Measurements from ENCODE around the gene APLF. TPM values are rescaled to one million over a fixed set of nuclear protein-coding genes. Genes with fewer than 3 reads are reported as not detected.

APLF gene
- polyA plus RNA-seq, 2 of the 4 experiments (the other 2 are of a cell fraction): 1.5 to 2.8 TPM

DNA sequence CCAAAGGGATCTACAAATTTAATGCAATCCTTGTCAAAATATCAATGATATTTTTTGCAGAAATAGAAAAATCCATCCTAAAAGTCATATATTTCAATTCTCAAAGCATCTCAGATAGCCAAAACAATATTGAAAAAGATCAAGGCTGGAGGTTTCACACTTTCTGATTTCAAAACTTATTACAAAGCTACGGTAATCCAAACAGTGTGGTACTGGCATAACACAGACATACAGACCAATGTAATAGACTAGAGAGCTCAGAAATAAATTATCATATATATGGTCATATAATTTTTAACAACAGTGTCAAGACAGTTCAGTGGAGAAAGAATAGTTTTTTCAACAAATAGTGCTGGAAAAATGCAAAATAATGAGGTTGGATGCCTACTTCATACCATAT is 135.7 kb downstream of the APLF start (continued):
- TF ChIP-seq KDM5A (IDR thresholded peaks at IDR 0.05) (no peak), GATA3 (IDR thresholded peaks at IDR 0.05; ENCODE audit: borderline replicate concordance) (no peak), RFX5 (IDR thresholded peaks at IDR 0.05) (no peak)
- TF ChIP-seq, protein P1, sequence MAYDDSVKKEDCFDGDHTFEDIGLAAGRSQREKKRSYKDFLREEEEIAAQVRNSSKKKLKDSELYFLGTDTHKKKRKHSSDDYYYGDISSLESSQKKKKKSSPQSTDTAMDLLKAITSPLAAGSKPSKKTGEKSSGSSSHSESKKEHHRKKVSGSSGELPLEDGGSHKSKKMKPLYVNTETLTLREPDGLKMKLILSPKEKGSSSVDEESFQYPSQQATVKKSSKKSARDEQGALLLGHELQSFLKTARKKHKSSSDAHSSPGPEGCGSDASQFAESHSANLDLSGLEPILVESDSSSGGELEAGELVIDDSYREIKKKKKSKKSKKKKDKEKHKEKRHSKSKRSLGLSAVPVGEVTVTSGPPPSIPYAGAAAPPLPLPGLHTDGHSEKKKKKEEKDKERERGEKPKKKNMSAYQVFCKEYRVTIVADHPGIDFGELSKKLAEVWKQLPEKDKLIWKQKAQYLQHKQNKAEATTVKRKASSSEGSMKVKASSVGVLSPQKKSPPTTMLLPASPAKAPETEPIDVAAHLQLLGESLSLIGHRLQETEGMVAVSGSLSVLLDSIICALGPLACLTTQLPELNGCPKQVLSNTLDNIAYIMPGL (CRISPR knock-in tag; IDR thresholded peaks at IDR 0.05; ENCODE audit: borderline replicate concordance): no peak

DNA sequence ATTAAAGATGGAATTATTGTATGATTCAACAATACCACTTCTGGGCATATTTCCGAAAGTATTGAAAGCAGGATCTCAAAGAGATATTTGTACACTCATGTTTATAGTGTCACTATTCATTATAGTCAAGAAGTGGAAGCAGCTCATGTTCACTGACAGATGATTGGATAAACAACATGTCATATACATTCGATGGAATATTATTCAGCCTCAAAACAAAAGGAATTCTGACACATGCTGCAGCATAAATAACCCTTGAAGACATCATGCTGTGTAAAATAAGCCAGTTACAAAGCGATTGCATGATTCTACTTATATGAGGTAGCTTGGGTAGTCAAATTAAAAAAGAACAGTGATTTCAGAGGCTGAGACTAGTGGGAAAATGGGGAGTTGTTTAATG is 136.7 kb downstream of the APLF start:
- Histone ChIP-seq H3K9me3 (peaks cover 11% of the 10 kb centered on the region; the same call in 1 of the 3 replicates), H3K4me3 (no peak overlapping the region), H3K4me1 (no peaks in the 10 kb centered on the region), H3K4me2 (no peak overlapping the region), H3K27ac (no peak overlapping the region)
- DNase-seq (ENCODE audit: low read depth in 1 of 2, low spot score in 1 of 2) (no peak), FAIRE-seq (no peak), ATAC-seq (no peak)
- ChIA-PET CTCF (no interaction called here), POLR2A (no interaction called here)
- WGBS (ENCODE audit: missing lambda C conversion rate): 40% methylated on average over 3 of the region's 3 CpGs
- TF ChIP-seq HEYL (CRISPR knock-in tag; IDR thresholded peaks at IDR 0.05) (no peak), SMC3 (IDR thresholded peaks at IDR 0.05) (no peak), JUN (IDR thresholded peaks at IDR 0.05) (no peak), MAFK (IDR thresholded peaks at IDR 0.05; ENCODE audit: partially characterized antibody) (no peak), ZC3H11A (IDR thresholded peaks at IDR 0.05) (no peak), NFE2L2 (conservative IDR thresholded peaks at IDR 0.05; ENCODE audit: low read length) (no peak), RCOR1 (IDR thresholded peaks at IDR 0.05; ENCODE audit: low read depth, low read length) (no peak), FOSL2 (IDR thresholded peaks at IDR 0.05) (no peak), FOSL2 (CRISPR knock-in tag; IDR thresholded peaks at IDR 0.05) (no peak), TP53 (CRISPR knock-in tag; IDR thresholded peaks at IDR 0.05) (no peak), GATA3 (IDR thresholded peaks at IDR 0.05; ENCODE audit: borderline replicate concordance) (no peak), NPAS2 (CRISPR knock-in tag; IDR thresholded peaks at IDR 0.05; ENCODE audit: borderline replicate concordance) (no peak), HDAC2 (IDR thresholded peaks at IDR 0.05) (no peak), SREBF2 (IDR thresholded peaks at IDR 0.05) (no peak)
- TF ChIP-seq, protein P2, sequence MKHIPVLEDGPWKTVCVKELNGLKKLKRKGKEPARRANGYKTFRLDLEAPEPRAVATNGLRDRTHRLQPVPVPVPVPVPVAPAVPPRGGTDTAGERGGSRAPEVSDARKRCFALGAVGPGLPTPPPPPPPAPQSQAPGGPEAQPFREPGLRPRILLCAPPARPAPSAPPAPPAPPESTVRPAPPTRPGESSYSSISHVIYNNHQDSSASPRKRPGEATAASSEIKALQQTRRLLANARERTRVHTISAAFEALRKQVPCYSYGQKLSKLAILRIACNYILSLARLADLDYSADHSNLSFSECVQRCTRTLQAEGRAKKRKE (CRISPR knock-in tag; IDR thresholded peaks at IDR 0.05; ENCODE audit: low read depth): no peak
- TF ChIP-seq, protein P3, sequence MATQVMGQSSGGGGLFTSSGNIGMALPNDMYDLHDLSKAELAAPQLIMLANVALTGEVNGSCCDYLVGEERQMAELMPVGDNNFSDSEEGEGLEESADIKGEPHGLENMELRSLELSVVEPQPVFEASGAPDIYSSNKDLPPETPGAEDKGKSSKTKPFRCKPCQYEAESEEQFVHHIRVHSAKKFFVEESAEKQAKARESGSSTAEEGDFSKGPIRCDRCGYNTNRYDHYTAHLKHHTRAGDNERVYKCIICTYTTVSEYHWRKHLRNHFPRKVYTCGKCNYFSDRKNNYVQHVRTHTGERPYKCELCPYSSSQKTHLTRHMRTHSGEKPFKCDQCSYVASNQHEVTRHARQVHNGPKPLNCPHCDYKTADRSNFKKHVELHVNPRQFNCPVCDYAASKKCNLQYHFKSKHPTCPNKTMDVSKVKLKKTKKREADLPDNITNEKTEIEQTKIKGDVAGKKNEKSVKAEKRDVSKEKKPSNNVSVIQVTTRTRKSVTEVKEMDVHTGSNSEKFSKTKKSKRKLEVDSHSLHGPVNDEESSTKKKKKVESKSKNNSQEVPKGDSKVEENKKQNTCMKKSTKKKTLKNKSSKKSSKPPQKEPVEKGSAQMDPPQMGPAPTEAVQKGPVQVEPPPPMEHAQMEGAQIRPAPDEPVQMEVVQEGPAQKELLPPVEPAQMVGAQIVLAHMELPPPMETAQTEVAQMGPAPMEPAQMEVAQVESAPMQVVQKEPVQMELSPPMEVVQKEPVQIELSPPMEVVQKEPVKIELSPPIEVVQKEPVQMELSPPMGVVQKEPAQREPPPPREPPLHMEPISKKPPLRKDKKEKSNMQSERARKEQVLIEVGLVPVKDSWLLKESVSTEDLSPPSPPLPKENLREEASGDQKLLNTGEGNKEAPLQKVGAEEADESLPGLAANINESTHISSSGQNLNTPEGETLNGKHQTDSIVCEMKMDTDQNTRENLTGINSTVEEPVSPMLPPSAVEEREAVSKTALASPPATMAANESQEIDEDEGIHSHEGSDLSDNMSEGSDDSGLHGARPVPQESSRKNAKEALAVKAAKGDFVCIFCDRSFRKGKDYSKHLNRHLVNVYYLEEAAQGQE (IDR thresholded peaks at IDR 0.05): no peak
- TF ChIP-seq, protein P4, sequence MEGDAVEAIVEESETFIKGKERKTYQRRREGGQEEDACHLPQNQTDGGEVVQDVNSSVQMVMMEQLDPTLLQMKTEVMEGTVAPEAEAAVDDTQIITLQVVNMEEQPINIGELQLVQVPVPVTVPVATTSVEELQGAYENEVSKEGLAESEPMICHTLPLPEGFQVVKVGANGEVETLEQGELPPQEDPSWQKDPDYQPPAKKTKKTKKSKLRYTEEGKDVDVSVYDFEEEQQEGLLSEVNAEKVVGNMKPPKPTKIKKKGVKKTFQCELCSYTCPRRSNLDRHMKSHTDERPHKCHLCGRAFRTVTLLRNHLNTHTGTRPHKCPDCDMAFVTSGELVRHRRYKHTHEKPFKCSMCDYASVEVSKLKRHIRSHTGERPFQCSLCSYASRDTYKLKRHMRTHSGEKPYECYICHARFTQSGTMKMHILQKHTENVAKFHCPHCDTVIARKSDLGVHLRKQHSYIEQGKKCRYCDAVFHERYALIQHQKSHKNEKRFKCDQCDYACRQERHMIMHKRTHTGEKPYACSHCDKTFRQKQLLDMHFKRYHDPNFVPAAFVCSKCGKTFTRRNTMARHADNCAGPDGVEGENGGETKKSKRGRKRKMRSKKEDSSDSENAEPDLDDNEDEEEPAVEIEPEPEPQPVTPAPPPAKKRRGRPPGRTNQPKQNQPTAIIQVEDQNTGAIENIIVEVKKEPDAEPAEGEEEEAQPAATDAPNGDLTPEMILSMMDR (IDR thresholded peaks at IDR 0.05): no peak
- TF ChIP-seq, protein P5, sequence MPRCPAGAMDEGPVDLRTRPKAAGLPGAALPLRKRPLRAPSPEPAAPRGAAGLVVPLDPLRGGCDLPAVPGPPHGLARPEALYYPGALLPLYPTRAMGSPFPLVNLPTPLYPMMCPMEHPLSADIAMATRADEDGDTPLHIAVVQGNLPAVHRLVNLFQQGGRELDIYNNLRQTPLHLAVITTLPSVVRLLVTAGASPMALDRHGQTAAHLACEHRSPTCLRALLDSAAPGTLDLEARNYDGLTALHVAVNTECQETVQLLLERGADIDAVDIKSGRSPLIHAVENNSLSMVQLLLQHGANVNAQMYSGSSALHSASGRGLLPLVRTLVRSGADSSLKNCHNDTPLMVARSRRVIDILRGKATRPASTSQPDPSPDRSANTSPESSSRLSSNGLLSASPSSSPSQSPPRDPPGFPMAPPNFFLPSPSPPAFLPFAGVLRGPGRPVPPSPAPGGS (IDR thresholded peaks at IDR 0.05): no peak
- TF ChIP-seq, protein P6, sequence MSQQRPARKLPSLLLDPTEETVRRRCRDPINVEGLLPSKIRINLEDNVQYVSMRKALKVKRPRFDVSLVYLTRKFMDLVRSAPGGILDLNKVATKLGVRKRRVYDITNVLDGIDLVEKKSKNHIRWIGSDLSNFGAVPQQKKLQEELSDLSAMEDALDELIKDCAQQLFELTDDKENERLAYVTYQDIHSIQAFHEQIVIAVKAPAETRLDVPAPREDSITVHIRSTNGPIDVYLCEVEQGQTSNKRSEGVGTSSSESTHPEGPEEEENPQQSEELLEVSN (IDR thresholded peaks at IDR 0.05; ENCODE audit: borderline replicate concordance, low read depth): no peak

All from A549 (cell line).